GM12878 (cell line): Measurements from ENCODE around the gene NCKAP5L. TPM values are rescaled to one million over a fixed set of nuclear protein-coding genes. Genes with fewer than 3 reads are reported as not detected.

ENCODE experiments used
- ATAC-seq: fragments of 200-7000 bp; cut with Tn5 transposase; 3 replicates; pipeline ENCODE4 v1.9.1; 2020; ENCODE audit warnings: mild to moderate bottlenecking, moderate library complexity
- BruUV-seq: library from RNA; stranded (reverse); fragments of 400-500 nt; replicated peaks from 2 replicates; lab custom pipeline; 2021; lab: Mats Ljungman, UMichigan
- CTCF ChIA-PET: fragments of 300-600 bp; sonication (Branson Sonifier 250); formaldehyde crosslinking; extraction: SDS; loops from one replicate; lab custom pipeline; 2021; ENCODE audit warnings: inconsistent platforms; lab: Yijun Ruan, JAX
- POLR2A ChIA-PET: fragments of 350-600 bp; formaldehyde crosslinking; extraction: SDS; loops from one replicate; lab custom pipeline; 2021; ENCODE audit warnings: inconsistent platforms; lab: Charles Lee
- RAD21 ChIA-PET: fragments of 300-600 bp; sonication (Branson Sonifier 250); formaldehyde crosslinking; loops from one replicate; lab custom pipeline; 2023; ENCODE audit warnings: antibody characterized with exemption; ENCODE audit not compliant: unreplicated experiment; lab: Charles Lee
- SMC1A ChIA-PET: fragments of 300-600 bp; sonication (Branson Sonifier 250); formaldehyde crosslinking; loops from one replicate; lab custom pipeline; 2023; ENCODE audit not compliant: unreplicated experiment, uncharacterized antibody; lab: Charles Lee
- DNase-seq: peaks from one replicate; pipeline ENCODE4 v3.0.0-alpha.2; 2011; ENCODE audit warnings: low read depth, low spot score
- FAIRE-seq: peaks from 3 replicates; lab custom pipeline; 2011; peaks lifted over from hg19 to GRCh38; lab: Jason Lieb, UNC
- H2AFZ ChIP-seq: 2 replicates; pipeline ENCODE4 v1.6.0; 2011; ENCODE audit warnings: low read depth, low read length, control low read depth; ENCODE audit not compliant: control insufficient read depth
- H3K27ac ChIP-seq: 2 replicates; pipeline ENCODE4 v1.5.1; 2011; ENCODE audit warnings: control low read depth; ENCODE audit not compliant: control insufficient read depth, insufficient read depth
- H3K27me3 ChIP-seq, 2 experiments: replicated peaks in 1 of 2; 2 replicates each; pipeline versions ENCODE4 v1.6.0 to v1.6.1; 2011; ENCODE audit warnings: low read length in 1 of 2; ENCODE audit not compliant: control insufficient read depth in 2 of 2, insufficient read depth in 2 of 2
- H3K36me3 ChIP-seq, 2 experiments: 2 replicates each; pipeline ENCODE4 v1.5.1; 2011; ENCODE audit warnings: low read length in 1 of 2; ENCODE audit not compliant: control insufficient read depth in 2 of 2, insufficient read depth in 2 of 2
- H3K4me1 ChIP-seq: 2 replicates; pipeline ENCODE4 v1.6.1; 2011; ENCODE audit warnings: mild to moderate bottlenecking, low read length, moderate library complexity, mixed read lengths; ENCODE audit not compliant: control insufficient read depth, insufficient read depth
- H3K4me2 ChIP-seq: 2 replicates; pipeline ENCODE4 v1.6.0; 2011; ENCODE audit warnings: control low read depth; ENCODE audit not compliant: control insufficient read depth, insufficient read depth
- H3K4me3 ChIP-seq: fragments of 200-600 bp; sonication (generic); 2 replicates; pipeline ENCODE4 v1.5.1; 2016
- H3K79me2 ChIP-seq: 2 replicates; pipeline ENCODE4 v1.6.0; 2011; ENCODE audit warnings: low read length; ENCODE audit not compliant: control insufficient read depth, insufficient read depth
- H3K9ac ChIP-seq: 2 replicates; pipeline ENCODE4 v1.8.0; 2011; ENCODE audit warnings: low read length, control low read depth, mixed read lengths; ENCODE audit not compliant: control insufficient read depth, insufficient read depth
- H3K9me3 ChIP-seq: replicated peaks from 3 replicates; pipeline ENCODE4 v1.5.1; 2011; ENCODE audit warnings: mild to moderate bottlenecking, low read length; ENCODE audit not compliant: control insufficient read depth, insufficient read depth
- H4K20me1 ChIP-seq: 2 replicates; pipeline ENCODE4 v1.6.0; 2011; ENCODE audit not compliant: control insufficient read depth, insufficient read depth
- ASH2L ChIP-seq: fragments of 300-600, 200-600 bp; sonication (generic); IDR thresholded peaks from 2 replicates; pipeline ENCODE4 v1.6.1; 2017; ENCODE audit warnings: low read depth, mild to moderate bottlenecking, borderline replicate concordance
- CREM ChIP-seq: IDR thresholded peaks from 2 replicates; pipeline ENCODE4 v1.6.1; 2014; ENCODE audit warnings: antibody characterized with exemption, low read depth
- EZH2 ChIP-seq: IDR thresholded peaks from 2 replicates; pipeline ENCODE4 v1.6.1; 2012; ENCODE audit warnings: low read depth, mild to moderate bottlenecking, control low read depth, inconsistent platforms, low read length, borderline replicate concordance; ENCODE audit not compliant: control insufficient read depth
- HCFC1 ChIP-seq: fragments of 150-350 bp; IDR thresholded peaks from 2 replicates; pipeline ENCODE4 v1.6.1; 2014; ENCODE audit warnings: low read length
- NR2C2 ChIP-seq: IDR thresholded peaks from 2 replicates; pipeline ENCODE4 v1.6.1; 2011; ENCODE audit warnings: borderline replicate concordance, low read depth; ENCODE audit not compliant: control insufficient read depth, insufficient read length
- ZNF207 ChIP-seq: fragments of 450-650 bp; IDR thresholded peaks from 2 replicates; pipeline ENCODE4 v1.6.1; 2014; ENCODE audit warnings: antibody characterized with exemption, mild to moderate bottlenecking, borderline replicate concordance
- ZNF217 ChIP-seq: fragments of 450-650 bp; IDR thresholded peaks from 2 replicates; pipeline ENCODE4 v1.6.1; 2017; ENCODE audit warnings: antibody characterized with exemption, mild to moderate bottlenecking
- WGBS: methylation state at CpG from one replicate; pipeline ENCODE4 v1.1.6; 2016; ENCODE audit warnings: low lambda C conversion rate; ENCODE audit not compliant: insufficient replicate concordance, insufficient coverage; ENCODE audit errors: missing lambda C conversion rate; 5-methylcytosine and 5-hydroxymethylcytosine counted together
- in situ Hi-C: fragments of 300-500 bp; cut with MboI; formaldehyde crosslinking; loops from 9 replicates; pipeline ENCODE4 v1.14.3; 2018; ENCODE audit warnings: mixed read lengths
- intact Hi-C: fragments of 100-400 bp; cut with micrococcal nuclease; formaldehyde crosslinking; loops from one replicate; pipeline ENCODE4 v1.14.2; 2022; ENCODE audit not compliant: unreplicated experiment
- polyA plus RNA-seq, 11 experiments: library from polyadenylated mRNA; depleted of rRNA in 4 of 11; unstranded in 6 of 11; stranded (reverse) in 5 of 11; fragments of >200 nt; fragmentation: Nextera tagmentation in 4 of 11; fragmentation: Illumina TruSeq in 1 of 11; extraction: Ambion mirVana in 4 of 11; extraction: Trizol in 1 of 11; gene quantifications; 1 replicate in 1 of 11; 2 replicates in 10 of 11; pipeline versions ENCODE4 v1.2.1 to v1.2.3, GENCODE V29; 2011 to 2016; ENCODE audit warnings: inconsistent platforms in 2 of 11, missing spikeins in 2 of 11, low read depth in 1 of 11
- total RNA-seq, 4 experiments: library from RNA; depleted of rRNA in 3 of 4; stranded (reverse); fragments of >200 nt in 3 of 4; fragmentation: Illumina TruSeq in 1 of 4; extraction: Trizol in 1 of 4; gene quantifications; 2 replicates each; pipeline versions ENCODE4 v1.2.1 to v1.2.3, GENCODE V29; 2013 to 2021
- TF ChIP-seq, protein P1 (sequence below): fragments of 150-350 bp; IDR thresholded peaks from 2 replicates; pipeline ENCODE4 v1.6.1; 2016; ENCODE audit warnings: low read depth, low read length
- TF ChIP-seq, protein P2 (sequence below): fragments of 450-650 bp; IDR thresholded peaks from 2 replicates; pipeline ENCODE4 v1.6.1; 2016; ENCODE audit warnings: mild to moderate bottlenecking
- TF ChIP-seq, protein P3 (sequence below): fragments of 450-650 bp; formaldehyde crosslinking; IDR thresholded peaks from 2 replicates; pipeline ENCODE4 v1.5.0; 2022; ENCODE audit warnings: mild to moderate bottlenecking, missing genetic modification characterization

NCKAP5L gene
- total and polyA plus RNA-seq, 10 of the 15 experiments (the other 5 are each of a cell fraction or from before 2014, with no cell fraction given) = 0.03 to 15.8 (median 4.4) TPM

GRCh38 chr12:49838973-49839633, 10.9 kb upstream of the NCKAP5L start (continued):
- TF ChIP-seq, protein P1, sequence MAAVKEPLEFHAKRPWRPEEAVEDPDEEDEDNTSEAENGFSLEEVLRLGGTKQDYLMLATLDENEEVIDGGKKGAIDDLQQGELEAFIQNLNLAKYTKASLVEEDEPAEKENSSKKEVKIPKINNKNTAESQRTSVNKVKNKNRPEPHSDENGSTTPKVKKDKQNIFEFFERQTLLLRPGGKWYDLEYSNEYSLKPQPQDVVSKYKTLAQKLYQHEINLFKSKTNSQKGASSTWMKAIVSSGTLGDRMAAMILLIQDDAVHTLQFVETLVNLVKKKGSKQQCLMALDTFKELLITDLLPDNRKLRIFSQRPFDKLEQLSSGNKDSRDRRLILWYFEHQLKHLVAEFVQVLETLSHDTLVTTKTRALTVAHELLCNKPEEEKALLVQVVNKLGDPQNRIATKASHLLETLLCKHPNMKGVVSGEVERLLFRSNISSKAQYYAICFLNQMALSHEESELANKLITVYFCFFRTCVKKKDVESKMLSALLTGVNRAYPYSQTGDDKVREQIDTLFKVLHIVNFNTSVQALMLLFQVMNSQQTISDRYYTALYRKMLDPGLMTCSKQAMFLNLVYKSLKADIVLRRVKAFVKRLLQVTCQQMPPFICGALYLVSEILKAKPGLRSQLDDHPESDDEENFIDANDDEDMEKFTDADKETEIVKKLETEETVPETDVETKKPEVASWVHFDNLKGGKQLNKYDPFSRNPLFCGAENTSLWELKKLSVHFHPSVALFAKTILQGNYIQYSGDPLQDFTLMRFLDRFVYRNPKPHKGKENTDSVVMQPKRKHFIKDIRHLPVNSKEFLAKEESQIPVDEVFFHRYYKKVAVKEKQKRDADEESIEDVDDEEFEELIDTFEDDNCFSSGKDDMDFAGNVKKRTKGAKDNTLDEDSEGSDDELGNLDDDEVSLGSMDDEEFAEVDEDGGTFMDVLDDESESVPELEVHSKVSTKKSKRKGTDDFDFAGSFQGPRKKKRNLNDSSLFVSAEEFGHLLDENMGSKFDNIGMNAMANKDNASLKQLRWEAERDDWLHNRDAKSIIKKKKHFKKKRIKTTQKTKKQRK = no peak
- no peak for TF ChIP-seq HCFC1
- TF ChIP-seq, protein P2, sequence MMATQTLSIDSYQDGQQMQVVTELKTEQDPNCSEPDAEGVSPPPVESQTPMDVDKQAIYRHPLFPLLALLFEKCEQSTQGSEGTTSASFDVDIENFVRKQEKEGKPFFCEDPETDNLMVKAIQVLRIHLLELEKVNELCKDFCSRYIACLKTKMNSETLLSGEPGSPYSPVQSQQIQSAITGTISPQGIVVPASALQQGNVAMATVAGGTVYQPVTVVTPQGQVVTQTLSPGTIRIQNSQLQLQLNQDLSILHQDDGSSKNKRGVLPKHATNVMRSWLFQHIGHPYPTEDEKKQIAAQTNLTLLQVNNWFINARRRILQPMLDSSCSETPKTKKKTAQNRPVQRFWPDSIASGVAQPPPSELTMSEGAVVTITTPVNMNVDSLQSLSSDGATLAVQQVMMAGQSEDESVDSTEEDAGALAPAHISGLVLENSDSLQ = peak; percentile 61

DNA sequence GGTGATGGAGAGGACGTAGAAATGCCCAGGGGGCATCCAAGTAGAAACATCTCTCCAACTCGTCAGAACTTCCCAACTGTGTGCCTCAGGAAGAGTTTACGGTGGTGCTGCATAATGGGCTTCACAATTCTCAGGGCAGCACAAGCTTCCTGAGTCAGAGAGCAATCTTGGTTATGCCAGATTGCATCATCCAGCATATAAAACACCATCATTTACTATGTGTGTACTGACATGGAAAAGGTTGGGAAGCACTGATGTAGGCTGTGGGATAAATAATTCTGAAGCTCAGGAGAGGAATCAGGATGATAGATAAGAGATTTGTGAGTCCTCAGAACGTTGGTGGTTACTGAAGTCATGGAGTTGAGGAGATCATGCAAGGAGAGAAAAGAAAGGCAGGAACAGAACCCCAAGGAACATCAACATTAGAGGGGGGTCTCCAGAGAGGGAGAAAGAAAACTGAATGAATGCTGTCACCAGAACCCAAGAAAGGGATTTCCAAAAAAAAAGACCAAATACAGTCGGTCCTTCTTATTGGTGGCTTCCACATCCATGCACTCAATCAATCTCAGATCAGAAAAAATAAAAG, 4.7 kb upstream of the NCKAP5L start:
- WGBS = 59% methylated on average over 5 of the region's 5 CpGs
- Histone ChIP-seq H3K9me3 (no peaks in the 10 kb centered on the region), H3K9ac (no peak overlapping the region), H3K27me3 (no peaks in the 10 kb centered on the region), H3K4me1 (peaks cover 6% of the 10 kb centered on the region; the same call in 1 of the 2 replicates), H2AFZ (no peak overlapping the region), H4K20me1 (no peaks in the 10 kb centered on the region), H3K36me3 (no peaks in the 10 kb centered on the region), H3K79me2 (no peaks in the 10 kb centered on the region), H3K27ac (no peak overlapping the region), H3K4me2 (no peak overlapping the region), H3K4me3 (no peak overlapping the region)
- intact Hi-C loops = loop anchor here (10.0 kb wide), 1 partner anchor 198 kb away; no protein-coding TSS in a partner anchor
- ChIA-PET RAD21 (no interaction called here), CTCF (interaction anchor here (1.6 to 7.7 kb wide), 2 partner anchors 7 to 18 kb away, joined by 3 to 61 read pairs; no protein-coding TSS in a partner anchor), POLR2A (interaction anchor here (1.3 kb wide), 1 partner anchor 12 kb away, joined by 5 read pairs; no protein-coding TSS in a partner anchor), SMC1A (interaction anchor here (1.1 kb wide), 1 partner anchor 75 kb away, joined by 3 read pairs; no protein-coding TSS in a partner anchor)
- FAIRE-seq (no peak), ATAC-seq (no peak), DNase-seq (no peak)
- in situ Hi-C loops = loop anchor here (10.0 kb wide), 1 partner anchor 188 kb away; no protein-coding TSS in a partner anchor
- BruUV-seq = no TSS peak
- no peak for TF ChIP-seq ASH2L
- no peak for TF ChIP-seq ZNF217
- TF ChIP-seq, protein P3, sequence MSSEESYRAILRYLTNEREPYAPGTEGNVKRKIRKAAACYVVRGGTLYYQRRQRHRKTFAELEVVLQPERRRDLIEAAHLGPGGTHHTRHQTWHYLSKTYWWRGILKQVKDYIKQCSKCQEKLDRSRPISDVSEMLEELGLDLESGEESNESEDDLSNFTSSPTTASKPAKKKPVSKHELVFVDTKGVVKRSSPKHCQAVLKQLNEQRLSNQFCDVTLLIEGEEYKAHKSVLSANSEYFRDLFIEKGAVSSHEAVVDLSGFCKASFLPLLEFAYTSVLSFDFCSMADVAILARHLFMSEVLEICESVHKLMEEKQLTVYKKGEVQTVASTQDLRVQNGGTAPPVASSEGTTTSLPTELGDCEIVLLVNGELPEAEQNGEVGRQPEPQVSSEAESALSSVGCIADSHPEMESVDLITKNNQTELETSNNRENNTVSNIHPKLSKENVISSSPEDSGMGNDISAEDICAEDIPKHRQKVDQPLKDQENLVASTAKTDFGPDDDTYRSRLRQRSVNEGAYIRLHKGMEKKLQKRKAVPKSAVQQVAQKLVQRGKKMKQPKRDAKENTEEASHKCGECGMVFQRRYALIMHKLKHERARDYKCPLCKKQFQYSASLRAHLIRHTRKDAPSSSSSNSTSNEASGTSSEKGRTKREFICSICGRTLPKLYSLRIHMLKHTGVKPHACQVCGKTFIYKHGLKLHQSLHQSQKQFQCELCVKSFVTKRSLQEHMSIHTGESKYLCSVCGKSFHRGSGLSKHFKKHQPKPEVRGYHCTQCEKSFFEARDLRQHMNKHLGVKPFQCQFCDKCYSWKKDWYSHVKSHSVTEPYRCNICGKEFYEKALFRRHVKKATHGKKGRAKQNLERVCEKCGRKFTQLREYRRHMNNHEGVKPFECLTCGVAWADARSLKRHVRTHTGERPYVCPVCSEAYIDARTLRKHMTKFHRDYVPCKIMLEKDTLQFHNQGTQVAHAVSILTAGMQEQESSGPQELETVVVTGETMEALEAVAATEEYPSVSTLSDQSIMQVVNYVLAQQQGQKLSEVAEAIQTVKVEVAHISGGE (CRISPR knock-in tag) = no peak
- no peak for TF ChIP-seq CREM
- TF ChIP-seq ZNF207 = no peak
- no peak for TF ChIP-seq EZH2
- no peak for TF ChIP-seq NR2C2
